ENCODE data around the gene CSNK2A1. TPM values are rescaled to one million over a fixed set of nuclear protein-coding genes. Genes with fewer than 3 reads are reported as not detected.

CSNK2A1 gene
- total RNA-seq (10 to 100 TPM; 60.2 to 60.3 TPM), polyA plus RNA-seq (10 to 100 TPM; 17.0 to 19.3 TPM)

GRCh38 chr20:543369-544152 is at the start of gene CSNK2A1:
CSNK2A1 (minus strand) TSS chr20:543790; CDS start chr20:508551, 35,239 bp downstream.
- H3K27ac ChIP-seq (ENCODE audit: low read depth in 1 of 2, low read length in 2 of 2): peak within 1 kb of the TSS; percentile 76 to 90
- WGBS: under 1% methylated on average over 44 of the region's 44 CpGs
- peak within 1 kb of the TSS; percentile 58 to 79 for H3K9ac ChIP-seq (ENCODE audit: low read depth in 1 of 2, low read length in 2 of 2)
- peak; percentile 98 for DNase-seq (ENCODE audit: low spot score)
- H3K9me3 ChIP-seq (ENCODE audit: control insufficient read depth in 4 of 4, low read length in 3 of 4): no peaks in the 10 kb centered on the region
- peaks cover 9 to 40% (median 14%) of the 10 kb centered on the region in 4 donors for H3K4me1 ChIP-seq (ENCODE audit: control insufficient read depth in 4 of 4, insufficient read depth in 4 of 4, low read length in 3 of 4)
- peak within 1 kb of the TSS; percentile 80 to 91 (median 90) for H3K4me3 ChIP-seq (ENCODE audit: low read depth in 1 of 3, low read length in 3 of 3)
- H3K36me3 ChIP-seq (ENCODE audit: control insufficient read depth in 4 of 4, insufficient read depth in 3 of 4, low read depth in 1 of 4, low read length in 3 of 4): no peaks in the 10 kb centered on the region
- peaks cover 0 to 3% (median 0%) of the 10 kb centered on the region in 4 donors for H3K27me3 ChIP-seq (ENCODE audit: control insufficient read depth in 4 of 4, insufficient read depth in 4 of 4, low read length in 3 of 4)
- TF ChIP-seq GABPA (IDR thresholded peaks at IDR 0.05 in 1 of 2, conservative IDR thresholded peaks at IDR 0.05 in 1 of 2) (peak; percentile 98 to 99), ZBTB33 (IDR thresholded peaks at IDR 0.05) (peak; percentile 35), RXRA (IDR thresholded peaks at IDR 0.05) (peak; percentile 55 to 62), SP1 (IDR thresholded peaks at IDR 0.05) (peak; percentile 76), RAD21 (IDR thresholded peaks at IDR 0.05) (peak in 1 of 2 donors; percentile 3), YY1 (IDR thresholded peaks at IDR 0.05) (peak; percentile 99), EGR1 (IDR thresholded peaks at IDR 0.05; ENCODE audit: low read depth in 2 of 2) (no peak), NR2F2 (IDR thresholded peaks at IDR 0.05) (no peak), TAF1 (conservative IDR thresholded peaks at IDR 0.05) (peak; percentile 63), HNF4A (conservative IDR thresholded peaks at IDR 0.05) (peak in 1 of 2 donors; percentile 4), FOXA2 (IDR thresholded peaks at IDR 0.05) (no peak)
- TF ChIP-seq, protein P1, sequence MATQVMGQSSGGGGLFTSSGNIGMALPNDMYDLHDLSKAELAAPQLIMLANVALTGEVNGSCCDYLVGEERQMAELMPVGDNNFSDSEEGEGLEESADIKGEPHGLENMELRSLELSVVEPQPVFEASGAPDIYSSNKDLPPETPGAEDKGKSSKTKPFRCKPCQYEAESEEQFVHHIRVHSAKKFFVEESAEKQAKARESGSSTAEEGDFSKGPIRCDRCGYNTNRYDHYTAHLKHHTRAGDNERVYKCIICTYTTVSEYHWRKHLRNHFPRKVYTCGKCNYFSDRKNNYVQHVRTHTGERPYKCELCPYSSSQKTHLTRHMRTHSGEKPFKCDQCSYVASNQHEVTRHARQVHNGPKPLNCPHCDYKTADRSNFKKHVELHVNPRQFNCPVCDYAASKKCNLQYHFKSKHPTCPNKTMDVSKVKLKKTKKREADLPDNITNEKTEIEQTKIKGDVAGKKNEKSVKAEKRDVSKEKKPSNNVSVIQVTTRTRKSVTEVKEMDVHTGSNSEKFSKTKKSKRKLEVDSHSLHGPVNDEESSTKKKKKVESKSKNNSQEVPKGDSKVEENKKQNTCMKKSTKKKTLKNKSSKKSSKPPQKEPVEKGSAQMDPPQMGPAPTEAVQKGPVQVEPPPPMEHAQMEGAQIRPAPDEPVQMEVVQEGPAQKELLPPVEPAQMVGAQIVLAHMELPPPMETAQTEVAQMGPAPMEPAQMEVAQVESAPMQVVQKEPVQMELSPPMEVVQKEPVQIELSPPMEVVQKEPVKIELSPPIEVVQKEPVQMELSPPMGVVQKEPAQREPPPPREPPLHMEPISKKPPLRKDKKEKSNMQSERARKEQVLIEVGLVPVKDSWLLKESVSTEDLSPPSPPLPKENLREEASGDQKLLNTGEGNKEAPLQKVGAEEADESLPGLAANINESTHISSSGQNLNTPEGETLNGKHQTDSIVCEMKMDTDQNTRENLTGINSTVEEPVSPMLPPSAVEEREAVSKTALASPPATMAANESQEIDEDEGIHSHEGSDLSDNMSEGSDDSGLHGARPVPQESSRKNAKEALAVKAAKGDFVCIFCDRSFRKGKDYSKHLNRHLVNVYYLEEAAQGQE (IDR thresholded peaks at IDR 0.05): peak; percentile 45
- TF ChIP-seq, protein P2, sequence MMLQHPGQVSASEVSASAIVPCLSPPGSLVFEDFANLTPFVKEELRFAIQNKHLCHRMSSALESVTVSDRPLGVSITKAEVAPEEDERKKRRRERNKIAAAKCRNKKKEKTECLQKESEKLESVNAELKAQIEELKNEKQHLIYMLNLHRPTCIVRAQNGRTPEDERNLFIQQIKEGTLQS (IDR thresholded peaks at IDR 0.05): peak; percentile 39
- TF ChIP-seq, protein P3, sequence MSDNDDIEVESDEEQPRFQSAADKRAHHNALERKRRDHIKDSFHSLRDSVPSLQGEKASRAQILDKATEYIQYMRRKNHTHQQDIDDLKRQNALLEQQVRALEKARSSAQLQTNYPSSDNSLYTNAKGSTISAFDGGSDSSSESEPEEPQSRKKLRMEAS (IDR thresholded peaks at IDR 0.05): peak; percentile 77

DNA sequence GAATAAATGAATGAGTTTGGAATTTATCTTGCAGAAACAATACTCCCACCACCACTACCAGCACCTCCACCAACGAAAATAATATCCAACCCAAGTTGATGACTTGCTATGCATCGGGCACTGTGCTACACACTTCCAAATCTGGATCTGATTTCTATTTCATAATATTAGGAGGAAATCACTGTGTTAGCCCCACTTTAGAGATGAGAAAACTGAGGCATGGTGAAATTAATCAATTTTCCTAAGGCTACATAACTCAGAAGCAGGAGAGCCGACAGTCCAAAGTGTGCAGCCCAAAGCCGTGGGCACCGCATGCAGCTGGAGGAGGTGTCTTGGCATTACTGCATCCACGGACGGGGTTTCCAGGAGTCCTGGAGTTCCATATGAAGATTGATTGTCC is 48.9 kb upstream of the CSNK2A1 start:
- no peak for DNase-seq (ENCODE audit: low spot score)
- H3K4me3 ChIP-seq (ENCODE audit: low read depth in 1 of 3, low read length in 3 of 3): no peak overlapping the region
- H3K27me3 ChIP-seq (ENCODE audit: control insufficient read depth in 4 of 4, insufficient read depth in 4 of 4, low read length in 3 of 4): no peaks in the 10 kb centered on the region
- H3K9me3 ChIP-seq (ENCODE audit: control insufficient read depth in 4 of 4, low read length in 3 of 4): no peaks in the 10 kb centered on the region
- 86% methylated on average over 7 of the region's 7 CpGs for WGBS
- no peaks in the 10 kb centered on the region for H3K36me3 ChIP-seq (ENCODE audit: control insufficient read depth in 4 of 4, insufficient read depth in 3 of 4, low read depth in 1 of 4, low read length in 3 of 4)
- no peaks in the 10 kb centered on the region for H3K4me1 ChIP-seq (ENCODE audit: control insufficient read depth in 4 of 4, insufficient read depth in 4 of 4, low read length in 3 of 4)
- H3K27ac ChIP-seq (ENCODE audit: low read depth in 1 of 2, low read length in 2 of 2): no peak overlapping the region
- no peak overlapping the region for H3K9ac ChIP-seq (ENCODE audit: low read depth in 1 of 2, low read length in 2 of 2)
- TF ChIP-seq, protein P3 (IDR thresholded peaks at IDR 0.05): no peak
- TF ChIP-seq JUND (IDR thresholded peaks at IDR 0.05) (no peak), EGR1 (IDR thresholded peaks at IDR 0.05; ENCODE audit: low read depth in 2 of 2) (no peak), FOXA1 (IDR thresholded peaks at IDR 0.05) (no peak), RAD21 (IDR thresholded peaks at IDR 0.05) (no peak), RXRA (IDR thresholded peaks at IDR 0.05) (no peak), TAF1 (conservative IDR thresholded peaks at IDR 0.05) (no peak), CTCF (IDR thresholded peaks at IDR 0.05; ENCODE audit: low read depth, low read length, missing input control) (no peak), HNF4A (conservative IDR thresholded peaks at IDR 0.05) (no peak), SP1 (IDR thresholded peaks at IDR 0.05) (no peak), GABPA (IDR thresholded peaks at IDR 0.05 in 1 of 2, conservative IDR thresholded peaks at IDR 0.05 in 1 of 2) (no peak), NR2F2 (IDR thresholded peaks at IDR 0.05) (no peak), YY1 (IDR thresholded peaks at IDR 0.05) (no peak), ZBTB33 (IDR thresholded peaks at IDR 0.05) (no peak), HNF4G (IDR thresholded peaks at IDR 0.05) (no peak)
- TF ChIP-seq, protein P2 (IDR thresholded peaks at IDR 0.05): no peak
